GM21447 (cell line): Measurements from ENCODE around the gene CHCHD6.

Experiments
- ATAC-seq: cut with Tn5 transposase; IDR thresholded peaks from one replicate; pipeline ENCODE4 v1.9.1; 2021; ENCODE audit not compliant: unreplicated experiment

The CHCHD6 gene

DNA sequence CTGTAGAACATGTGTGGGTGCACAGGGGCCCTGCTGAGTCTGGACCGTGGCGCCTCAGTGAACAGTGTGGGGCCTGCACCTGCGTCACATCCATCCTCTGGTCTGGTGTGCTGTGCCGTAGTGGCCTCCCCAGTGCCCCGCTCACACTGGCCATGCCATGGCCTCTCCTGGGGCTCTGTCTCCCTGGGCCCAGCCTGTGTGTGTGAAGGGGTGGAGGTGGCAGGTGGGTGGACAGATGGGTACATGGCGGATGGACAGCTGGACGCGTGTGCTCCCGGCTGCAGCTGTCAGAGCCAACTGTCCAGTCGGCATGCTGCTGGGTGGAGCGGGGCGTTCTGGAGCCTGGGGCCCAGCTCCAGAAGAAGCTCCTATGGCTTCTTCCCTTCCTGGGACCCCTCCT, 296.7 kb downstream of the CHCHD6 start:
- ATAC-seq, result no peak

DNA sequence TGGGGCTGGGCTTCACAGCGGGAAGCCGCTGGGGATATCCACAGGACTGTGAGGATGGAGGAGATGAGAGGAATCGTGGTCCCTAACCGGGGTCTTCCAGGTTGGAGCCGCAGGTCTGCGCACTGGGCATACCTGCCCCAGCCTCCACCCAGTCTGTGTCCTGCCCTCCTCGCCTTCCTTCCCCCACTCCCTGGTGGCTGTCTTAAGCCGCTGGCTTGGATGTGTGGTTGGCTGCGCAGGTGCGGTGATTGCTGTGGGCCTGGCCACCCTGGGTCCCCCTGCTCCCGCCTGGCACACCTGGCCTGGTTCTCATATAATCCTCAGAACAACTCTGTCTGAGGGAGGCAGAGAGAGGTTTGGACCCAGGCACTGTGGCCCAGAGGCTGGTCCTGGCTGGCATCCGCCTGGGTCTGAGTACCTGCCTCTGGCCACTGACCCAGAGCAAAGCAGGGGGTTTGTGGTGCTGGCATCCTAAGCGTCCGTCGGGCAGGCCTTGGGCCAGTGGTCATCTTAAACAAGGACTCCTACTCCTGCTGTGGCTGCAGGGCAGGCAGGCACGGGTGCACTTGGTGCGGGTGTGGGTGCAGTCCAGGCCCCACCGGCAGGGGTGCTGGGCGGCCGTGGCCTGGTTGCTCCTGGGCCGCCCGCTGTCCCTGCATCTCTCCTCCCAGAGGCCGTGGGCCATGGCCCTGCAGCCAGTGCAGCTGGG, 297.6 kb downstream of the CHCHD6 start:
- no peak for ATAC-seq

DNA sequence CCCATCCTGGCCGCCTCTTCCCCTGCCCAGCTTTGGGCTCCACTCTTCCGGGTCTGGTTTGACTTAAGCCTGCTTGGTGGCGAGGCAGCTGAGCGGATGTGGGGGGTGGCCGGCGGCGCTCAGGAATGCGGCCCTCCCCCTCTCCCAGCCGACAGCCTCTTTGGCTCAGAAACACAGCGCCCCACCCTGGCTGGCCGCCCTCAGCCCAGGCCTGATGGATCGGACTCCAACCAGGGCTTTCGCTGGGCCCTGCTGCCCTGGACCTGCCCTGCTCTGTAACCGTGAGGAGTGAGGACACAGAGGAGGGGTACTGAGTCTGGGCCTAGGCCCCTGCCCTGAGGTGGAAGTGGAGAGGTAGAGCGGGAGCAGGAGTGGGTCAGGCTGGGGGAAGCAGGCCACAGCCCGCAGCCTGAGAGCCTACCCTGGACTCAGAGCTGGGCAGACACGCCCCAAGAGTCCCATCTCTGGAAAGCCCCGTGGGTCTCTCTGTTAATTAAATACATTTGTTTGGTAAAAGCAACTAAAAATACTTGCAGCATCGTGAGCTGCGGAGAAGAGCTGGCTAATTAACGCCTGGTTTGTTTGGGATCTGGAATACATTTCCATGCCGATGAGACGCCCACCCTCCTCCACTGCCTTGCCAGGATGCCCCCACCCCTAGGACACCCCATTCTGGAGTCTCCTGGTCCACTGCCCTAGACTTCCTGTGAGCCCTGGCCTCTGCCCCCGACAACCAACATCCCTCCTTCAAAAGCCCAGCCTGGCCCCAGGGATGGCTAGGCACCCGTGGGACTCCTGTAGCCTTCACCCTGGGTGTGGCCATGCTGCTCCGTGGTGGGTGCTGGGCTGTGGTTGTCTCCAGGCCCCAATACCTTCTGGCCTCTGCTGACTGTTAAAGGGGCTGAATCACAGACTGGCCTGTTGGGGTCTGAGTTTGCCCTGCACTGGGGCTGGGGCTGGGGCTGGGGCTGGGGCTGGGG, 298.4 kb downstream of the CHCHD6 start:
- no peak for ATAC-seq

DNA sequence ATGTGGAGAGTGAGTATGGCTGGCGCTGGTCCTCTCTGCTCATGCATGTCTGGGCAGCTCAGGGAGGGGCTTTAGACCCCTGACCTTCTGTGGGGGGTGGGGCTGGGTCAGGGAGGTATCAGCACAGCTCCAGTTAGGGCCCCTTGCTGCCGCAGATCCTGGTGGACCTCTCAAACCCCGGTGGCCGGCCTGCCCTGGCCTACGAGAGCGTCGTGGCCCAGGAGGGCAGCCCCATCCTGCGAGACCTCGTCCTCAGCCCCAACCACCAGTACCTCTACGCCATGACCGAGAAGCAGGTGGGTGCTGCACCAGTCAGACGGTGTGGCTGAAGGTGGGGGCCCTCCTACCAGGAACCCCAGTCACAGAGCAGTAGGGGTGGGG, 299.1 kb downstream of the CHCHD6 start:
- no peak for ATAC-seq

DNA sequence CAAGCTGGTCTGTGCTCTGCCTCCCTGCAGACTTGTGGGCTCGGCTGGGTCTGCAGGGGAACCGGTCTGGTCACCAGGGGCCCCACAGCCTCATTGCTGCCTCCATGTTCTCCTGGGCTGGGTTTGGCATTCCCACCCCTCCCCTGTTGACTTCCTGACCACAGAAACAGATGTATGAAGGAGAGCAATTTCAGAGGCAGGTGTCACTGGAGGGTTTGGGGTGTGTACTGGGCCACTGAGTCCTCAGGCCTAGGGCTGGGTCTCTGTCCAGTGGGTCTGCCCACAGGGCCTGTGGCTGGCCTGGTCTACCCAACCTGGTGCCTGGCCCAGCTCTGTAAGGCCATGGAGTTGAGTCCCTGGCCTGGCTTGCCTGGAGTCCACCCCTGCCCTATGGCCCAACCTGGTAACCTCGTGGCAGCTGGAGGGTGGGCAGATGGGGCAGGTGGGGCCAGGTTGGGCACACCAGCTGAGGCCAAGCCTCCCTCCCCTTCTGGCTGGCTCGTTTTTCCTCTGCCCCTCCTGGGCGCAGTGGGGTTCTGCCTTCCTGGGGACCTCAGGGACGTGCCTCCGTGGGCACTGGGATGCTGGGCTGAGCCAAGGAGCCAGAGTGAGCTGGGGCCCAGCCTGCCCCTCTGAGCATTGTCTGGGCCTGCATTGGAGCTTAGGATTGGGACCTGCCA, 299.7 kb downstream of the CHCHD6 start:
- ATAC-seq, result no peak

DNA sequence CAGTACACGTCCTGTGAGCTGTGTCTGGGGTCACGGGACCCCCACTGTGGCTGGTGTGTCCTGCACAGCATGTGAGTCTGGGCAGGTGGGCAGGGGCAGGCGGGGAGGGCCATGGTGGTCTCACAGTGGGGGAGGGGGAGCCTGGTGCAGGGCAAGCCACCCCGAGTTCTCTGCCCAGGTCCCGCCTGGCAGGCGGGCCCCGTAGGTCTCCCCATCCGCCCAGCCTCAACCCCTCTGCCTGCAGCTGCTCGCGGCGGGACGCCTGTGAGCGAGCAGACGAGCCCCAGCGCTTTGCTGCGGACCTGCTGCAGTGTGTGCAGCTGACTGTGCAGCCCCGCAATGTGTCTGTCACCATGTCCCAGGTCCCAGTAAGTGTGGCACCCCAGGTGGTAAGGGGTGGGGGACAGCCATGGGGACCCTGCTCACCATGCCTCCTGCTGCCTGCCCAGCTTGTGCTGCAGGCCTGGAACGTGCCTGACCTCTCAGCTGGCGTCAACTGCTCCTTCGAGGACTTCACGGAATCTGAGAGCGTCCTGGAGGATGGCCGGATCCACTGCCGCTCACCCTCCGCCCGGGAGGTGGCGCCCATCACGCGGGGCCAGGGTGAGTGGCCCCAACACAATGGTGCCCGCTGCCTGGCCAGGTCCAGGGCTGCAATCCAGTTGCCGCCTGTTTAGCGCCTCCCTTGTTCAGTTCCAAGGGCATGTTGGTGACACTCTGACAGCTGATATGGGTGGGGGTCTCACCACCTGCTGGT, 300.8 kb downstream of the CHCHD6 start:
- no peak for ATAC-seq

DNA sequence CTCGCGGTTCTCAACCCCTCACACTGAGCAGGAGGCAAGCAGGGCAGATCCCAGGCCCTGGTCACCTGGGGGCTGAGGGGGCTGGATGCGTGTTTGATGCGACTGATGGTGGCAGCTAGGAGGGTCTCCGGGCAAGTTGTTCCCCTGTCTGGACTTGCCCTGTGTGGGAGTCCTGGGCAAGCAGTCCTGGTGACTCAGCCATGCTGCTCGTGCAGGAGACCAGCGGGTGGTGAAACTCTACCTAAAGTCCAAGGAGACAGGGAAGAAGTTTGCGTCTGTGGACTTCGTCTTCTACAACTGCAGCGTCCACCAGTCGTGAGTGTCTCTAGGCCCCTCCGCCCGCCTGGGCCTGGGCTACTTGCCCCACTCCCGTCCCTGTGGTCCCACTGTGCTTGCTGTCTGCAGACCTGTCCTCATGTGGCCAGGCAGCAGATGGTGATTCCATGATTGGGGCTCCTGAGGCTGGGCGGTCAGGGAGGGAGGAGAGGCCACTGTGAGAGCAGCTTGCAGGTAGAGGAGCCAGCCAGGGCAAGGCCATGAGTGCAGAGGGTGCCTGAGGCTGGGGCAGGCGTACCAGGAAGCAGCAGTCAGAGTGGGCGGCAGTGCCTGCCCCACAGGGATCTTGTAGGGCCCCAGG, 301.9 kb downstream of the CHCHD6 start:
- ATAC-seq, result no peak

DNA sequence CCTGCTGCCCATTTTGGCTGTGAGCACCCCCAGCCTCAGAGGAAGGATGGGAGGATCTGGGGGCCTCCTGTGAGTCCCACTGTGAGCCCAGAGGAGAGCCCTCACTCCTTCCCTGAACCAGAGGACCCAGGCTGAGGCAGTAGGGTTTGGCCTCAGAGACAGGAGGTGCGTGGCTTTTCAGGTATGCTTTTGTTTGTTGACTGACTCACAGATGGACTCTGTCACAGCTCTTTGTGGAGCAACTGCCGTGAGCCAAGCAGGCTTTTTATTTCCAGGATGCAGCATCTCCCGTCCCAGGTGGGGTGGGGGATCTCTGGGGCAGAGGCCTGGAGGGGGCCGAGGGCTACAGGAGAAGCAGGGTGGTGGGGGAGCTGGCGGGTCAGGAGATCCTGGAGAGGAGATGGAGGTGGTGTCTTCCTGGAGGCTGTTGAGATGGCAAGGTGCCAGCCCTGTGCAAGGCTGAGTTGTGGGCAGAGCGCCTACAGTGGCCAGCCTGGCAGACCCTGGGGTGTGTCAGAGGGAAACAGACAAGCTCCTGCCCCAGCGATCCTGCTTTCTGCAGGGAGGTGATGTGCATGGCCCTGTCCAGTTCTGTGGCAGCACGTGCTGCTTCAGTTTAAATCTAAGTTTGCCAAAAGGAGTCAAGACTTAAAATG, 302.9 kb downstream of the CHCHD6 start:
- ATAC-seq, result no peak

DNA sequence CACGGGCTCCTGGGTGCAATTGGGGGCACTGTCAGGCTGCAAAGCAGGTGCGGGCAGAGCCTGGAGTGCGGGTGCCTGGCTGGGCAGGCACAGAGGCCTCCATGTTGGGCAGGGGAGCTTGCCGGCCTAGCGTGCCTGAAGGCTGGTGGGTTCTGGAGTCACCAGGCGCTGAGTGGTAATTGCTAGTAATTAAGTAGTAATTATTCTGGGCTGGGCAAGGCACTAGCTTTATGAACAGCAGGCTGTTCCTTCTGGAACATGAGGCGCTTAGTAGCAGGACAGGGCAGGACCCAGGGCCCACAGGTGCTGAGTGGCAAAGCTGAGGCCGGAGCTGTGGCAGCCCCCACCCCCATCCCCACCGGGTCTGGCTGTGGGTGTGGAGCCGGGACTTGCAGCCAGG, 304.2 kb downstream of the CHCHD6 start:
- no peak for ATAC-seq

DNA sequence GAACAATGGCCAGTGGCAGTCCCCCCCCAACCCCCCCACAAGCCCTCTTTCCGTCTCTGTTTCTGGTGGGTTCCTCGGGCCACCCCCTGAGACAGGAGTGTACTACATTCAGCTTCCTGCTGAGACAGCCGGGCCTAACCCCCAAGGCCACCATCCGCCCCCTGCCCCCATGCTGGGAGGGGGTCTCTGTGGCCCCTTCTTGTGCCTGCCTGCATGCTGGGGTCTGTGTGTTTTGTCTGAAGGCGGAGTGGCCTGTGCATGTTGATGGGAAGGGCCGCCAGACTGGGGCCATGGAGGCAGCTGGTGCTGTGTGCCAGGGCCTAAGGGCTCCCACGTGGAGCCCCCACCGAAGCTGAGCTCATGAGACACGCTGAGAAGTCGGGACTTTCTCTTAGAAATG, 305.5 kb downstream of the CHCHD6 start:
- ATAC-seq, result no peak
